Esophagus squamous epithelium (tissue), 5 donors: Measurements from ENCODE around the gene NEUROG1. TPM values are rescaled to one million over a fixed set of nuclear protein-coding genes. Genes with fewer than 3 reads are reported as not detected.

Experiments used
- DNase-seq: peaks from one replicate; lab custom pipeline; 2025; lab: John Stamatoyannopoulos, UW
- H3K27ac ChIP-seq, 4 donors: fragments of 200-600 bp; sonication (generic); one replicate each; pipeline ENCODE4 v1.5.1; 2016 to 2019; ENCODE audit warnings: mild to moderate bottlenecking in 1 of 4
- H3K27me3 ChIP-seq, 4 donors: fragments of 200-600 bp; sonication (generic); 1 replicate in 3 of 4; 2 replicates in 1 of 4; pipeline versions ENCODE4 v1.5.1 to v1.6.0; 2017 to 2021; ENCODE audit warnings: antibody characterized with exemption in 1 of 4
- H3K36me3 ChIP-seq, 3 donors: fragments of 200-600 bp; sonication (generic); one replicate each; pipeline ENCODE4 v1.5.1; 2016 to 2019
- H3K4me1 ChIP-seq, 3 donors: fragments of 200-600 bp; sonication (generic); one replicate each; pipeline ENCODE4 v1.5.1; 2017 to 2019
- H3K4me3 ChIP-seq, 4 donors: fragments of 200-600 bp; sonication (generic); 1 replicate in 3 of 4; 2 replicates in 1 of 4; pipeline ENCODE4 v1.5.1; 2016 to 2019; ENCODE audit warnings: mild to moderate bottlenecking in 2 of 4, moderate library complexity in 1 of 4
- H3K9me3 ChIP-seq, 3 donors: fragments of 200-600 bp; sonication (generic); one replicate each; pipeline ENCODE4 v1.5.1; 2016 to 2019
- POLR2A ChIP-seq, 4 donors: fragments of 450-650 bp; IDR thresholded peaks; one replicate each; pipeline ENCODE4 v1.6.1; 2017; ENCODE audit warnings: antibody characterized with exemption in 4 of 4, mild to moderate bottlenecking in 4 of 4, moderate library complexity in 3 of 4
- WGBS, 2 donors: methylation state at CpG; one replicate each; pipeline ENCODE4 v1.1.5; 2018; 5-methylcytosine and 5-hydroxymethylcytosine counted together
- intact Hi-C: fragments of 100-400 bp; cut with DNase I; formaldehyde crosslinking; loops from one replicate; pipeline ENCODE4 v1.15.0; 2022
- total RNA-seq, 4 donors: library from RNA; depleted of rRNA; stranded (reverse); fragments of >200 nt; gene quantifications; one replicate each; pipeline ENCODE4 v1.1.0, GENCODE V29; 2016
- TF ChIP-seq, protein P1 (sequence below), 6 experiments: fragments of 450-650 bp in 4 of 6; fragments of 200-600 bp in 2 of 6; sonication (generic) in 2 of 6; IDR thresholded peaks; one replicate each; pipeline ENCODE4 v1.5.1; 2016 to 2019; ENCODE audit warnings: antibody characterized with exemption in 6 of 6, mild to moderate bottlenecking in 4 of 6, moderate library complexity in 4 of 6
- donor health status: DM: yes; HTN: yes; CAD: no.

The NEUROG1 gene
- total RNA-seq, 4 donors from 2014 or later: not detected

DNA sequence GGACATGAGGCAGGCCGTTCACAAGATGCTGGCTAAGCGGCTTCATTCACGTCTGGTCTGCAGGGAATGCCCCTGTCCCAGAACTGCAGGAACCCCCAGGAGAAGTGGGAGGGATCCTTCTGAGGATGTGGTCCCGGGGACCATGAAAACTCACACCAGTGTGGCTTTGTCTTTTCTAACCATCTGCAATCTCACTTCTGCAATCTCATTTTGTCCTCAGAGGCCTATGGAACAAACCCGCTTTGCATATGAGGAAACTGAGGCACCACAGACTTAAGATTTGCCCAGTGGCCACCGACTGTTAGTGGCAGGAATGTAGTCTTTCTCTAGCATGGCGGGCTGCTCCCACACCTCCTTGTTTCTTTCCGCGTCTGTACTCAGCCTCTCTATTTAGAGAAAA, 36.1 kb upstream of the NEUROG1 start:
- no peaks in the 10 kb centered on the region for H3K9me3 ChIP-seq
- H3K27ac ChIP-seq: no peak overlapping the region
- H3K27me3 ChIP-seq: peaks cover 0 to 46% (median 0%) of the 10 kb centered on the region in 4 donors
- intact Hi-C loops: no loop called here
- WGBS, 2 donors: 61 to 68% methylated on average over 6 to 9 of the region's 9 CpGs
- H3K4me1 ChIP-seq: peaks cover 5 to 84% (median 5%) of the 10 kb centered on the region in 3 donors
- DNase-seq: no peak
- H3K36me3 ChIP-seq: no peaks in the 10 kb centered on the region
- TF ChIP-seq POLR2A (IDR thresholded peaks at IDR 0.05): no peak
- TF ChIP-seq, protein P1, sequence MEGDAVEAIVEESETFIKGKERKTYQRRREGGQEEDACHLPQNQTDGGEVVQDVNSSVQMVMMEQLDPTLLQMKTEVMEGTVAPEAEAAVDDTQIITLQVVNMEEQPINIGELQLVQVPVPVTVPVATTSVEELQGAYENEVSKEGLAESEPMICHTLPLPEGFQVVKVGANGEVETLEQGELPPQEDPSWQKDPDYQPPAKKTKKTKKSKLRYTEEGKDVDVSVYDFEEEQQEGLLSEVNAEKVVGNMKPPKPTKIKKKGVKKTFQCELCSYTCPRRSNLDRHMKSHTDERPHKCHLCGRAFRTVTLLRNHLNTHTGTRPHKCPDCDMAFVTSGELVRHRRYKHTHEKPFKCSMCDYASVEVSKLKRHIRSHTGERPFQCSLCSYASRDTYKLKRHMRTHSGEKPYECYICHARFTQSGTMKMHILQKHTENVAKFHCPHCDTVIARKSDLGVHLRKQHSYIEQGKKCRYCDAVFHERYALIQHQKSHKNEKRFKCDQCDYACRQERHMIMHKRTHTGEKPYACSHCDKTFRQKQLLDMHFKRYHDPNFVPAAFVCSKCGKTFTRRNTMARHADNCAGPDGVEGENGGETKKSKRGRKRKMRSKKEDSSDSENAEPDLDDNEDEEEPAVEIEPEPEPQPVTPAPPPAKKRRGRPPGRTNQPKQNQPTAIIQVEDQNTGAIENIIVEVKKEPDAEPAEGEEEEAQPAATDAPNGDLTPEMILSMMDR (IDR thresholded peaks at IDR 0.05): no peak
- H3K4me3 ChIP-seq: no peak overlapping the region

GRCh38 chr5:135571066-135571609, 35.4 kb upstream of the NEUROG1 start:
- H3K4me3 ChIP-seq: no peak overlapping the region
- intact Hi-C loops: no loop called here
- no peak for DNase-seq
- H3K36me3 ChIP-seq: no peaks in the 10 kb centered on the region
- no peaks in the 10 kb centered on the region for H3K9me3 ChIP-seq
- 29 to 40% methylated on average over 5 to 10 of the region's 10 CpGs for WGBS, 2 donors
- H3K27ac ChIP-seq: peak overlapping the region in 2 of 4 donors; percentile 31 to 76
- H3K4me1 ChIP-seq: peaks cover 5 to 84% (median 11%) of the 10 kb centered on the region in 3 donors
- H3K27me3 ChIP-seq: peaks cover 0 to 46% (median 0%) of the 10 kb centered on the region in 4 donors
- TF ChIP-seq, protein P1 (IDR thresholded peaks at IDR 0.05): no peak
- no peak for TF ChIP-seq POLR2A (IDR thresholded peaks at IDR 0.05)

- TF ChIP-seq, protein P1 (IDR thresholded peaks at IDR 0.05): peak in 1 of 6 experiments; percentile 1
- no peak for TF ChIP-seq POLR2A (IDR thresholded peaks at IDR 0.05)
- DNase-seq: no peak
- peak overlapping the region in 3 of 4 donors; percentile 0 to 76 (median 57) for H3K27ac ChIP-seq
Measured at GRCh38 chr5:135570453-135570764, 34.6 kb upstream of the NEUROG1 start.

DNA sequence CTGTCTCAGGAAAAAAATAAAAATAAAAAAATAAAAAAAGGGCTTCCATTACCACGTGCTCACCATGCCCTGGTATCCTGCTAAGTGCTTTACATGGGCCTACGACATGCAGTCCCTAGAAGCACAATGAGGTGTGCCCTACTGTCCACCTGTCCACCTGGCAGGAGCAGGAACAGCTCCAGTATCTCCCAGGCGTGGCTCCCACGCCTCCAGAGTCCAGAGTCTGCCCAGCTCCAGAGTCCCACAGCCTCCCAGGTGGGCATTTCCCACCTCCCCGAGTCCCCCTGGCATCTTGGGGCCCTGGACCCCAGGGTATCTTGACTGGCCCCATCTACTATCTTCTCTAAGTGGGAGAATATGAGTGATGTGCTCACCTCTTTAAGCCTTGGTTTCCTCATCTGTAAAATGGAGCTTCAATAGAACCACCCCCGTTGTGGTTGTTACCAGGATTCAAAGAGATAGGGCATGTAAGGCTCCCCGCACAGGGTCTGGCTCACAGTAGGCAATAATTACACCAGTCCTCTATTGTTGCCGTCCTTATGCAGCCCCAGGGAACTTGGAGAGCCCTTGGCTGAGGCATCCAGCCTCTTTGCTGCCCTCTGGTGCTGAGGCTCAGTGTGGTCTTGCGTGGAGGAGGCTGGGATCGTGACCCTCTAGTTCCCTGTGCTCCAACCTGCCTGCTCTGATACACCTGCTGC, 34.1 kb upstream of the NEUROG1 start:
- intact Hi-C loops: no loop called here
- TF ChIP-seq, protein P1 (IDR thresholded peaks at IDR 0.05): peak in 4 of 6 experiments; percentile 18 to 60 (median 30)
- TF ChIP-seq POLR2A (IDR thresholded peaks at IDR 0.05): no peak
- peak overlapping the region; percentile 0 to 76 (median 61) for H3K27ac ChIP-seq

More at GRCh38 chr5:135570453-135570764, 34.6 kb upstream of the NEUROG1 start:
- 11 to 17% methylated on average over 3 of the region's 3 CpGs for WGBS, 2 donors
- Histone ChIP-seq H3K36me3 (no peaks in the 10 kb centered on the region), H3K4me3 (no peak overlapping the region), H3K9me3 (no peaks in the 10 kb centered on the region), H3K4me1 (peaks cover 5 to 83% (median 12%) of the 10 kb centered on the region in 3 donors), H3K27me3 (peaks cover 0 to 42% (median 0%) of the 10 kb centered on the region in 4 donors)
- intact Hi-C loops: no loop called here

GRCh38 chr5:135568923-135569360, 33.2 kb upstream of the NEUROG1 start:
- H3K9me3 ChIP-seq: no peaks in the 10 kb centered on the region
- no peaks in the 10 kb centered on the region for H3K36me3 ChIP-seq
- intact Hi-C loops: no loop called here
- peak overlapping the region; percentile 62 to 76 (median 67) for H3K27ac ChIP-seq
- no peak overlapping the region for H3K4me3 ChIP-seq
- 29 to 58% methylated on average over 3 to 5 of the region's 5 CpGs for WGBS, 2 donors
- TF ChIP-seq, protein P1 (IDR thresholded peaks at IDR 0.05): peak in 1 of 6 experiments; percentile 16
- TF ChIP-seq POLR2A (IDR thresholded peaks at IDR 0.05): no peak
- peaks cover 0 to 36% (median 0%) of the 10 kb centered on the region in 4 donors for H3K27me3 ChIP-seq
- DNase-seq: no peak
- H3K4me1 ChIP-seq: peaks cover 0 to 70% (median 12%) of the 10 kb centered on the region in 3 donors

More for the DNA sequence above, 34.1 kb upstream of the NEUROG1 start:
- Histone ChIP-seq H3K9me3 (no peaks in the 10 kb centered on the region), H3K4me1 (peaks cover 4 to 78% (median 12%) of the 10 kb centered on the region in 3 donors), H3K36me3 (no peaks in the 10 kb centered on the region), H3K4me3 (no peak overlapping the region), H3K27me3 (peaks cover 0 to 37% (median 0%) of the 10 kb centered on the region in 4 donors)
- WGBS, 2 donors: 32 to 41% methylated on average over 9 to 10 of the region's 10 CpGs
- no peak for DNase-seq
